Measurements from ENCODE around the gene RAD51C.
"Not testable (repeated sequence)": the region's sequence is repeated elsewhere in the genome, so short reads cannot be mapped to it uniquely, and the experiment has no call there.

RAD51C gene

DNA sequence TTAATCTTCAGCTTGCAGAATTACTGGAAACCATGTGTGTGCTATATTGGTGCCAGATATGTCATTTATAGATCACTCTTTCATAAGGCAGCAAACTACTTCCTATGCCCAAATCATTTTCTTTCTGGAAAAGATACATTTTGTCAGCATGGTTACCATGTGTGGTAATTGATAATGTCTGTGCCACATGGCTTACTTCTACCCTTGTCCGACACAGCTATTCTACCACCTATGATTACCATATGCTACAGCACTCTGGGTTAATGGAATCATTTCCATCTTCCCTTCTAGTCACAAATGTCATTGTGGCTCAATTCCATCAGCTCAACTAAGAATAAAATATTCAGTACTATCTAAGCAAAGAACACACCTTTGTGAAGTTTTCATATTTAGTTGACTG is 55.3 kb downstream of the RAD51C start:
- DNase-seq, result no peak

GRCh38 chr17:58749627-58750026 is 57.2 kb downstream of the RAD51C start:
- DNase-seq, result not testable (repeated sequence)

GRCh38 chr17:58753026-58753425 is 60.6 kb downstream of the RAD51C start:
- DNase-seq, result no peak

- no peak for DNase-seq
Measured at GRCh38 chr17:58755269-58755576, 62.8 kb downstream of the RAD51C start.

DNA sequence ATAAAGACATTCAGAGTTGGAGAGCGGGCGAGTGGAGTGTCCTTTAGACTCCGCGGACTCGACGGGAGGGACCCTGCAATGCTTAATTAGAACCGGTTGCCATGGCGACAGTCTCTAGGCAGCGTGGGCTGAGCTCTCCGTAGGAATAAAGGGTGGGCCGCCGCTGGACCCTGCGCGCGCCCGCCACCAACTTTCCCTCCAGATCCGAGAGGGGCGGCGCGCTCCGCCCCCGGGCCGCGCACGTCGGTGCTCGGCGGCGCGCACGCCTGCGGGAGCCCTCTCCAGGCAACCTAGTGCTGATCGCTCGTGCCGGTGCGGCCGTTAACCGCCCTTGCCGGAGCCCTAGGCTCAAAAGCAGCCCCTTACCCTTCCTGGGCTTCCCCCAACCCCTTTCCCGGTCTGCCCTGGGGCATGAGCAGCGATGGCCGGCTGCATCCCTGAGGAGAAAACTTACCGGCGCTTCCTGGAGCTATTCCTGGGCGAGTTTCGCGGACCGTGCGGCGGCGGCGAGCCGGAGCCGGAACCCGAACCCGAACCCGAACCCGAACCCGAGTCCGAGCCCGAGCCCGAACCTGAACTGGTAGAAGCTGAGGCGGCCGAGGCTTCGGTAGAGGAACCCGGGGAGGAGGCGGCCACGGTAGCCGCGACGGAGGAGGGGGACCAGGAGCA is 63.3 kb downstream of the RAD51C start, which contains the start of gene PPM1E:
Gene PPM1E (plus strand): TSS at position 278 of the 669 bp plus-strand sequence.
- DNase-seq, result peak; percentile 79

DNA sequence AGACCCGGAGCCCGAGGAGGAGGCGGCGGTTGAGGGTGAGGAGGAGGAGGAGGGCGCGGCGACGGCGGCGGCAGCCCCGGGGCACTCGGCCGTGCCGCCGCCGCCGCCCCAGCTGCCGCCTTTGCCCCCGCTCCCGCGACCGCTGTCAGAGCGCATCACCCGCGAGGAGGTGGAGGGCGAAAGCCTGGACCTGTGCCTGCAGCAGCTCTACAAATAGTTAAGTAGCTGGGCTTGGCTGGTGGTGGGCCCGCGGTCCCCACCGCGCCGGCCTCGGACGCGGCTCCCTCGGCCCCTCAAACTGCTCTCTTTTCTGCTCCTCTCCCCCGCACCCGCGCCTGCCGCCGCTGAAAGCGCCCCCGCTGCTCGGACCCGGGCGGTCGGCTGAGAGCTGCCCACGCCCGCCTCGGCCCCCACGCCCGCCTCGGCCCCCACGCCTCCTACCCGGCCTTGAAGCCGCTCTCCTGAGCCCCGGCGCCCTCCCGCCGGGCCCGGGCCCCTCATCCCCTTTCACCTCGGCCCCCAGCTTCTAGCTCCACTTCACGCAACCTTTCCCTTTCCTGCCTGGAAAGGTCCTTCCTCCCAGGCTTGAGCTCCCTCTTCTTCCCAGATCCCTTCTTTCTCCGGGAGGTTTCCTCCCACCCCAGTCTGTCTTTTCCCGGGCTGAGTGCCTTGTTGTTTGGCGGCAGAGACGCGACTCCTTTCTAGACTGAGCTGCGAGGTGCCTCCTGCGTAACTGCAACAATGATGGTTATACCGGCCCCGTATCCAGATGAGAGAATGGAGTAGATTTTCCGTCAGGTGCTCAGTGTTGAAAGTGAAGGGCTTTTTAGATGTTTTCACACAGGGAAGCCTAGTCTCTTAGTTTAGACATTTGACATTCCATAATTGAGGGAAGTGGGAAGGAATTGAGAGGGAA is 64.1 kb downstream of the RAD51C start:
- no peak for DNase-seq

DNA sequence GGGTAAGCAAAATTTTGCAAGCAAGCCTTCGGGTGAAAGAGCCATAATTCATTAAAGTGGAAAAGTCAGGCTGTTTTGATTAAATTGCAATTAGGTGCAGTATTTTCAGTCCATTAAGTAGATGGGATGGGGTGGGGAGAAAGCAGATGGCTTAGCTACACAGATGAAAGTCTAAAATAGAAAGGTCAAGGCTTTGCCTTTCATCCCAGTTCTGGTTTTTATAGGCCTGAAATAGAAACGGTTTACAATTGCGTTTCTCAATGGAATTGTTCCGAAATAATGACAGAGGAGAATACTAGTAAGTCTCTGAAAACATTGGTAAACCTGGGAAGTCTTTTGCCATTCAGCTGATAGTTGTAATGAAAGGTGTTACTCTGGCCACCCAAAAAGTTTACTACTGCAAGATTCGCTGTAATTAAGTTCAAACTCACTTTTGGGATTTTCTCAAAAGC is 64.8 kb downstream of the RAD51C start:
- no peak for DNase-seq

DNA sequence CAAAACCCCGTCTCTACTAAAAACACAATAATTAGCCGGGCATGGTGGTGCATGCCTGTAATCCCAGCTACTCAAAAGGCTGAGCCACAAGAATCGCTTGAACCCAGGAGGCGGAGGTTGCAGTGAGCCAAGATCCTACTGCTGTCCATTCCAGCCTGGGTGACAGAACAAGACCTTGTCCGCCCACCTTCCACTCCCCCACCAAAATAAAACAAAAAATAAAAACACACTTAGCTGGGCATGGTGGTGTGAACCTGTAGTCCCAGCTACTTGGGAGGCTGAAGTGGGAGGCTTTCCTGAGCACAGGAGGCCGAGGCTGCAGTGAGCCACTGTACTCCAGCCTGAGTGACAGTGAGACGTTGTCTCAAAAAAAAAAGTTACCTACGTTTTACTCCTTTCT is 66.5 kb downstream of the RAD51C start:
- DNase-seq, result no peak

DNA sequence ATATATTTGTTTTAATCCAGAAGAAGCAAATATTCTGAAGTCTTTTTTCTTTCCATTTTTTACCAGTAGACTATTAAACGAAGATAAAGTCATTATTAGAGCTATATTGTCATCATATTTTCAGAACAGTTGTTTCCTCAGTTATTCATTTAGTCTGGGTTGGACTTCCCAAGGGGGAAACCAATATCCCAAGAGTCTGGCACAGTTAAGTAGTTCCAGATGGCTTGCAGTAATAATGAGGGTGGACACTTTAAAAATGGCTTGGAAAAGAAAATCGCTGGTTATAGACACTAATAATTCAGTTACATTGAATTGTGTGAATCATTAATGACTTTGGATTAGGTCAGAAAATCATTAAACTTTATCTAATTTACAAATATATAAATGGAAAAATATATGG is 67.1 kb downstream of the RAD51C start:
- DNase-seq, result no peak

DNA sequence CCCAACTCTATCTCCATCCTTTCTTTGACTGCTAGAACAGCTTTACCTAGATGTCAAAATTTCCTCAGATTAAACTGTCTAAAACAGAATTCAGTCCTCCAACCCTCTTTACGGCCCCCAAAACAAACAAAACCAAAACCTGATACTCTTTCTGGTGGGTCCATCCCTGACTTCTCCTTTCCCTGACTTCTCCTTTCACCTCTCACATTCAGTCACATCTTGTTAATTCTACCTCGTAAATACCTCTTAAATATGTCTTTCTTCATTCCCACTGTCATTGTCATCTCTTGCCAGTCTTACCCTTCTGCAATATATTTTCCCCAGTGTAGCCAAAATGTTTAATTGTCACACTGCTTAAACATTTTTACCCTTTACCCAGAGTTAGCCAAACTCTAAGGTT is 67.8 kb downstream of the RAD51C start:
- DNase-seq, result no peak

DNA sequence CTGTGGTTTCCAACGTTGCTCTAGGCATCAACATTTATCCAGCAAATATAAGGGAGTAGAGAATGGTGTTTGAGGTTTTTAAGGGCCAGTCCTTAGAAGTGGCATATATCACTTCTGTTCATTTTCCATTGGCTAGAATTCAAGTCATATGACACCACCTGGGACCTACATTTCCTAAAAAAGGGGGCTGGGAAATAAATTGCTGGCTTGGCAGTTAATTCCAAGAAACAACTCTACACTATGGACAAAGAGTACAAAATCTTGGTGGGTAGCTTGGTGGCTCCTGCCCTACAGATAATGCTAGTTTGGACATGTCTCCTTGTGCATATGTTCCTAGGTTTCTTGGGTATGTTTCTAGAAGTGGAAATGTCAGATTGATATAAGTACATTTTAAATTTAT is 70.9 kb downstream of the RAD51C start:
- DNase-seq, result no peak

- no peak for DNase-seq
Measured at GRCh38 chr17:58764373-58764772, 72.0 kb downstream of the RAD51C start.

DNA sequence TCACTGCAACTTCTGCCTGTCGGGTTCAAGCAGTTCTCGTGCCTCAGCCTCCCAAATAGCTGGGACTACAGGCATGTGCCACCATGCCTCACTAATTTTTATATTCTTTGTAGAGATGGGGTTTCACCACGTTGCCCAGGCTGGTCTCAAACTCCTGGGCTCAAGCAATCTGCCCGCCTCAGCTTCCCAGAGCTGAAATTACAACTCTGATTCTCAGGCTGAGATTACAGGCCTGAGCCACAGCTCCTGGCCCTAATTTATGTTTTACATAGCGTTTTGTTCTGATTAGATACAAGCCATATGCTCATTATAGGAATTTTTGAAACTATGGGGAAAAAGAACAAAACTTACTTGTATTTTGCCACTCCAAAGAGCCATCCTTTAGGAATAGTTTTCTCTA is 86.1 kb downstream of the RAD51C start:
- DNase-seq, result not testable (repeated sequence)

DNA sequence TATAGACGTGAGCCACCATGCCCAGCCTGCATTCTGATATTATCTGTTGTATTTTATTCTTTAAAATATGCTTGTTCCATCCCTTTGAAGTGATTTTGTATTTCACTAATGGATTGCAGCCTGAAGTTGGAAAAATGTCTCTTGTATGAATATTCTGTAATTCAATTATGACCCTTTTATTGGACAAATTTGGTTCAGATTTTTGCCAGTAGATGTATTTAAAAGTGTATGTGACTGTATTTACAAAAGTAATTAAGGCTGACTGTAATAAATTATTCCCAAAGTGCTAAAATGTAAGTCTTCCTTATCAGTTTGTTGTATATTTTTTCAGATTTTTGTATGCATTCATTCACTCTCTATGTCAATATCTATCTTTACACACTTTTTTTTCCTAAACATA is 87.0 kb downstream of the RAD51C start:
- no peak for DNase-seq

DNA sequence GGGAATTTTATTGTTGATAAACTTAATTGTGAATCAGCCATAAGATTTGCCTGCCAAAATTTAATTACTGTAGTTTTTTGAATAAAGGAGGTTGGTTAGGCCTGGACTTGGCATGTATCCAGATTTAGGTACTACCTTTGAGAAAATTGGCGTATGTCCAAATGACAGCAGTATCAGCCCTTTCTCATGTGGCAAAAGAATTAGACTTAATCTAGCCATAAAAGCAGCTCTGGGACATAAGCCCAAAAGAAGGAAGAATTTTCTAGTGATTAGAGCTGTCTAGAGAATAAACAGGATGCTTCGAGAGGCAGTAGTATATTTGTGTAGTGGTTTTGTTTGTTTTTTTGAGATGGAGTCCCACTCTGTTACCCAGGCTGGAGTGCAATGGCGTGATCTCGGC is 91.0 kb downstream of the RAD51C start:
- DNase-seq, result peak; percentile 20

DNA sequence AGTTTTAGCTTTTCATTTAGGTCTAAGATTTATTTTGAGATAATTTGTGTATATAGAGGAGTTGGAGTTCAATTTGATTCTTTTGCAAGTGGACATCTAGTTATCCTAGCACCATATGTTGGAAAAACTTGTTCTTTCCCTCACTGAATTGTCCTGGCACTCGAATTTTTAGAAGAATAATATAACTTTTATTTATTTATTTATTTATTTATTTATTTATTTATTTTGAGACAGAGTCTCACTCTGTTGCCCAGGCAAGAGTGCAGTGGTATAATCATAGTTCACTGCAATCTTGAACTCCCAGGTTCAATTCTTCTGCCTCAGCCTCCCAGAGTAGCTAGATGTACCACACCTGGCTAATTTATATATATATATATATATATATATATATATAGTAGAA is 92.7 kb downstream of the RAD51C start:
- DNase-seq, result no peak

Measured in NCI-H1417 treated with DMSO at 0.1 percent for 48 hours (cell line).